Astrocyte (in vitro differentiated cells and primary cell): Measurements from ENCODE around the gene PEX14. TPM values are rescaled to one million over a fixed set of nuclear protein-coding genes. Genes with fewer than 3 reads are reported as not detected.
A peak's percentile ranks its signal among the peaks of the same experiment; 100 is the strongest.

ENCODE experiments used
- DNase-seq: peaks from one replicate; pipeline ENCODE4 v3.0.0-alpha.2; 2010; ENCODE audit warnings: low read depth
- FAIRE-seq: peaks from 2 replicates; lab custom pipeline; 2011; peaks lifted over from hg19 to GRCh38; lab: Jason Lieb, UNC
- H2AFZ ChIP-seq: 2 replicates; pipeline ENCODE4 v1.6.0; 2012; ENCODE audit warnings: low read depth, low read length, inconsistent platforms
- H3K27ac ChIP-seq: 2 replicates; pipeline ENCODE4 v1.5.1; 2011; ENCODE audit warnings: low read depth, low read length, inconsistent platforms
- H3K27me3 ChIP-seq: 2 replicates; pipeline ENCODE4 v1.6.0; 2011; ENCODE audit warnings: low read length, inconsistent platforms; ENCODE audit not compliant: insufficient read depth
- H3K36me3 ChIP-seq: 2 replicates; pipeline ENCODE4 v1.5.1; 2011; ENCODE audit warnings: low read length, inconsistent platforms; ENCODE audit not compliant: insufficient read depth
- H3K4me1 ChIP-seq: 2 replicates; pipeline ENCODE4 v1.5.1; 2011; ENCODE audit warnings: low read length, inconsistent platforms; ENCODE audit not compliant: insufficient read depth
- H3K4me2 ChIP-seq: 2 replicates; pipeline ENCODE4 v1.6.0; 2012; ENCODE audit warnings: low read length, inconsistent platforms
- H3K4me3 ChIP-seq: 2 replicates; pipeline ENCODE4 v1.5.1; 2011; ENCODE audit warnings: low read depth, mild to moderate bottlenecking, low read length, inconsistent platforms; ENCODE audit not compliant: insufficient read depth
- H3K79me2 ChIP-seq: 2 replicates; pipeline ENCODE4 v1.6.0; 2012; ENCODE audit warnings: mild to moderate bottlenecking, low read length, inconsistent platforms; ENCODE audit not compliant: insufficient read depth
- H3K9ac ChIP-seq: 2 replicates; pipeline ENCODE4 v1.6.0; 2012; ENCODE audit warnings: mild to moderate bottlenecking, low read length, inconsistent platforms
- H3K9me3 ChIP-seq: 2 replicates; pipeline ENCODE4 v1.5.1; 2012; ENCODE audit warnings: low read depth, mild to moderate bottlenecking, low read length, inconsistent platforms; ENCODE audit not compliant: insufficient read depth
- H4K20me1 ChIP-seq: 2 replicates; pipeline ENCODE4 v1.6.0; 2012; ENCODE audit warnings: low read length, inconsistent platforms; ENCODE audit not compliant: insufficient read depth
- H3K27ac Mint-ChIP-seq: one replicate; pipeline ENCODE4 v1.8.0; 2021; ENCODE audit warnings: mild to moderate bottlenecking, mixed read lengths; ENCODE audit not compliant: unreplicated experiment
- H3K27me3 Mint-ChIP-seq: one replicate; pipeline ENCODE4 v1.8.0; 2021; ENCODE audit warnings: low read depth, mixed read lengths; ENCODE audit not compliant: unreplicated experiment
- H3K36me3 Mint-ChIP-seq: one replicate; pipeline ENCODE4 v1.8.0; 2021; ENCODE audit warnings: low read depth, mixed read lengths; ENCODE audit not compliant: unreplicated experiment
- H3K4me1 Mint-ChIP-seq: one replicate; pipeline ENCODE4 v1.8.0; 2021; ENCODE audit warnings: low read depth, mixed read lengths; ENCODE audit not compliant: unreplicated experiment
- H3K4me3 Mint-ChIP-seq: one replicate; pipeline ENCODE4 v1.8.0; 2021; ENCODE audit warnings: mild to moderate bottlenecking, moderate library complexity, mixed read lengths; ENCODE audit not compliant: unreplicated experiment
- H3K9me3 Mint-ChIP-seq: one replicate; pipeline ENCODE4 v1.8.0; 2021; ENCODE audit warnings: mild to moderate bottlenecking, mixed read lengths; ENCODE audit not compliant: unreplicated experiment
- EZH2 ChIP-seq: IDR thresholded peaks from 2 replicates; pipeline ENCODE4 v1.6.1; 2012; ENCODE audit warnings: mild to moderate bottlenecking, low read length, inconsistent platforms; ENCODE audit not compliant: insufficient read depth
- total RNA-seq: library from RNA; stranded (reverse); gene quantifications from 2 replicates; pipeline ENCODE4 v1.2.1, GENCODE V29; 2021
- TF ChIP-seq, protein P1 (sequence below): IDR thresholded peaks from 2 replicates; pipeline ENCODE4 v1.5.1; 2011; ENCODE audit warnings: low read depth, mild to moderate bottlenecking, inconsistent platforms, low read length, moderate library complexity; ENCODE audit not compliant: insufficient read depth

PEX14 gene
- total RNA-seq, 1 donor from 2014 or later = 23.3 TPM

DNA sequence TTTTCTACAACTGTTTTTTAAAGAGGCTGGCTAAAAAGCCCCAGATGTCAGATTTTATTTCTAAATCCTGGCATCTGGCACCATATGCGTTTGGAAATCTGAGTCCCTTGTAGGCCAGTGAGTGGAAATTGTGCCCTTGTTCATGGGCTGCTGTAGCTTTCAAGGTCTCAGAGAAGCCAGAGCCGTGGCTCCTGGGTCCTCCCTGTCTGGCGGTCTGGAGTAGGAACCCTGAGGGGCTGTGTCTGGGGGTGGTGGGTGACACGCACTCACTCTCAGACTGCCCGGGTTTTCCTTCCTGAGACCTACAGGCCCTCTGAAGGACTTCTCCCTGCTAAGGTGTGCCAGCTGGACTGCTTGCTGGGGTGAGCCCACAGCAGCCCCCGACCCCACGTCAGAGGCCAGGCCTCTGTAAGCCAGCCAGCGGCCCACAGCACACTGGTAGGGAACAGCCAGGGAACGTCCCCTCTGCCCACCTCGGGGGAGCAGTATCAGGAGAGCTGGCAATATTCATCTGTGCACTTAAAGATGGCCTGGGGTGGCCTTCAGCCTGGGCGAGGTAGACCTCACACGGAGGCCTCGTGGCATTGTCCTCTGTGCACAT is 151.5 kb downstream of the PEX14 start:
- H3K4me2 ChIP-seq = no peak overlapping the region
- H3K4me3 ChIP-seq = no peak overlapping the region
- H3K27me3 Mint-ChIP-seq = no peaks in the 10 kb centered on the region
- H2AFZ ChIP-seq = no peak overlapping the region
- H3K4me1 ChIP-seq = peaks cover 3% of the 10 kb centered on the region
- H3K79me2 ChIP-seq = no peaks in the 10 kb centered on the region
- DNase-seq (no peak), FAIRE-seq (no peak)
- peaks cover 12% of the 10 kb centered on the region for H3K36me3 Mint-ChIP-seq
- no peaks in the 10 kb centered on the region for H3K9me3 Mint-ChIP-seq
- no peaks in the 10 kb centered on the region for H3K36me3 ChIP-seq
- no peak overlapping the region for H3K27ac Mint-ChIP-seq
- no peaks in the 10 kb centered on the region for H3K9me3 ChIP-seq
- H3K27ac ChIP-seq = no peak overlapping the region
- H3K27me3 ChIP-seq = no peaks in the 10 kb centered on the region
- no peaks in the 10 kb centered on the region for H3K4me1 Mint-ChIP-seq
- no peaks in the 10 kb centered on the region for H4K20me1 ChIP-seq
- no peak overlapping the region for H3K9ac ChIP-seq
- no peak for TF ChIP-seq EZH2
- H3K4me3 Mint-ChIP-seq = no peak overlapping the region

DNA sequence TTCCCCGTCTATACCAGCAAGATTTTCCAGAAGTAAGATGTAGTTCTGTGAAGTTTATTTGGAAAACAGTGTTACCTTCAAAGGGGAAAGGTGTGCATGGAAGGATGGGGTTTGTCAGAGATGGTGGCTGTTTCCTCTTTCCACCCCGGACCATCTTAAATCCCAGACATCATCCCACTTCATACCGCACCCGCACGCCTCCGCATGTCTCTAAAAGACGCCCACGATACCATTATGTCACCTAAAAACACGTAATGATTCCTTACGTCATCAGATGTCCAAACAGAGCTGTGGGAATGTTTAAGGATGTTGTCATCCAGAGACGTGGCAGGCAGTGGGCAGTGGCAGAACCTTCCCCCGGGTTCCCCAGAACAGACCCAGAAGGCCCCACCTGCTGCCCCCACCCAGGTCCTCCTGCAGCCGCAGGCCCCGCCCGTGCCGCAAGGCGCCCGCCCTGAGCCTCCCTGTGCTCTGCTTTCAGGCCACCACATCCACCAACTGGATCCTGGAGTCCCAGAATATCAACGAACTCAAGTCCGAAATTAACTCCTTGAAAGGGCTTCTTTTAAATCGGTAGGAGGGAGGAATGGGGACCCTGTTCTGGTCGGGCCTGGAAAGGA is 152.2 kb downstream of the PEX14 start:
- H2AFZ ChIP-seq = no peak overlapping the region
- no peak for TF ChIP-seq EZH2
- TF ChIP-seq, protein P1, sequence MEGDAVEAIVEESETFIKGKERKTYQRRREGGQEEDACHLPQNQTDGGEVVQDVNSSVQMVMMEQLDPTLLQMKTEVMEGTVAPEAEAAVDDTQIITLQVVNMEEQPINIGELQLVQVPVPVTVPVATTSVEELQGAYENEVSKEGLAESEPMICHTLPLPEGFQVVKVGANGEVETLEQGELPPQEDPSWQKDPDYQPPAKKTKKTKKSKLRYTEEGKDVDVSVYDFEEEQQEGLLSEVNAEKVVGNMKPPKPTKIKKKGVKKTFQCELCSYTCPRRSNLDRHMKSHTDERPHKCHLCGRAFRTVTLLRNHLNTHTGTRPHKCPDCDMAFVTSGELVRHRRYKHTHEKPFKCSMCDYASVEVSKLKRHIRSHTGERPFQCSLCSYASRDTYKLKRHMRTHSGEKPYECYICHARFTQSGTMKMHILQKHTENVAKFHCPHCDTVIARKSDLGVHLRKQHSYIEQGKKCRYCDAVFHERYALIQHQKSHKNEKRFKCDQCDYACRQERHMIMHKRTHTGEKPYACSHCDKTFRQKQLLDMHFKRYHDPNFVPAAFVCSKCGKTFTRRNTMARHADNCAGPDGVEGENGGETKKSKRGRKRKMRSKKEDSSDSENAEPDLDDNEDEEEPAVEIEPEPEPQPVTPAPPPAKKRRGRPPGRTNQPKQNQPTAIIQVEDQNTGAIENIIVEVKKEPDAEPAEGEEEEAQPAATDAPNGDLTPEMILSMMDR = no peak
- H3K9ac ChIP-seq = no peak overlapping the region
- H3K4me2 ChIP-seq = no peak overlapping the region
- no peaks in the 10 kb centered on the region for H3K36me3 ChIP-seq
- H3K4me1 ChIP-seq = peaks cover 3% of the 10 kb centered on the region
- Mint-ChIP-seq H3K4me1 (no peaks in the 10 kb centered on the region), H3K36me3 (peaks cover 12% of the 10 kb centered on the region), H3K9me3 (no peaks in the 10 kb centered on the region), H3K27me3 (no peaks in the 10 kb centered on the region), H3K27ac (no peak overlapping the region), H3K4me3 (no peak overlapping the region)
- H3K27ac ChIP-seq = no peak overlapping the region
- H3K79me2 ChIP-seq = no peaks in the 10 kb centered on the region
- DNase-seq = no peak
- H3K4me3 ChIP-seq = no peak overlapping the region
- H4K20me1 ChIP-seq = no peaks in the 10 kb centered on the region
- H3K27me3 ChIP-seq = no peaks in the 10 kb centered on the region
- no peaks in the 10 kb centered on the region for H3K9me3 ChIP-seq
- no peak for FAIRE-seq

DNA sequence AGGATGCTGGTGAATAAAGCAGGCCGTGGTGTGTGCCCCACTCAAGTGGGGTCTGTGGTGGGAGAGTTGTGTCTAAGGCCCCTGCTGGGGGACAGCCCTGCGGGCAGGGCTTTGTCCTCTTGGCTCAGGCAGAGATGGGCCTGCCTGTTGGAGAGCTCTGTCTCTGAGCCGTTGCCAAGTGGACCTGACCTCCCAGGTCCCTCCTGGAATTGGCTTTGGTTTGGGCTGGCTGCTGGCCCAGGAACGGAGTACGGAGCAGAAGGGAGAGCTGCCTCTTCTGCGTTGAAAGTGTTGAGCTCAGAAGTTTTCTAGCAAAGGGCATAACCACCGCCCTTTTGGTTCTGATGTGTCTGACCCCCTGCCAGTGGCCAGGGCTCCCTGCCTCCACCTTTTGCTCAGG is 153.9 kb downstream of the PEX14 start:
- Mint-ChIP-seq H3K9me3 (no peaks in the 10 kb centered on the region), H3K36me3 (peaks cover 10% of the 10 kb centered on the region), H3K27ac (no peak overlapping the region), H3K27me3 (no peaks in the 10 kb centered on the region), H3K4me3 (no peak overlapping the region), H3K4me1 (no peaks in the 10 kb centered on the region)
- Histone ChIP-seq H3K9me3 (no peaks in the 10 kb centered on the region), H3K27me3 (no peaks in the 10 kb centered on the region), H3K4me2 (no peak overlapping the region), H3K9ac (no peak overlapping the region), H3K27ac (no peak overlapping the region), H3K4me1 (peaks cover 3% of the 10 kb centered on the region), H4K20me1 (no peaks in the 10 kb centered on the region), H2AFZ (no peak overlapping the region), H3K36me3 (no peaks in the 10 kb centered on the region), H3K4me3 (no peak overlapping the region), H3K79me2 (no peaks in the 10 kb centered on the region)
- TF ChIP-seq EZH2 = no peak
- TF ChIP-seq, protein P1 = no peak
- FAIRE-seq (no peak), DNase-seq (peak; percentile 52)
